ENCODE data around the gene RALGPS2. TPM values are rescaled to one million over a fixed set of nuclear protein-coding genes. Genes with fewer than 3 reads are reported as not detected.
A peak's percentile ranks its signal among the peaks of the same experiment; 100 is the strongest.

RALGPS2 gene
- total and polyA plus RNA-seq, 2 of the 13 experiments (the other 11 are each of a cell fraction or from before 2014, with no cell fraction given) = 15.6 to 36.0 TPM

- TF ChIP-seq BCLAF1 (IDR thresholded peaks at IDR 0.05) (no peak), FOXK1 (CRISPR knock-in tag; IDR thresholded peaks at IDR 0.05; ENCODE audit: borderline replicate concordance, low read depth) (no peak), ZNF33B (CRISPR knock-in tag; IDR thresholded peaks at IDR 0.05) (no peak), ZNF367 (CRISPR knock-in tag; IDR thresholded peaks at IDR 0.05; ENCODE audit: borderline replicate concordance) (no peak), ZNF781 (CRISPR knock-in tag; IDR thresholded peaks at IDR 0.05; ENCODE audit: borderline replicate concordance, not compliant biosample characterization) (no peak), ZNF800 (CRISPR knock-in tag; IDR thresholded peaks at IDR 0.05) (no peak), MEIS2 (CRISPR knock-in tag; IDR thresholded peaks at IDR 0.05) (peak; percentile 48; the same call in 1 of the 2 replicates)
These were observed 532 bp downstream of the RALGPS2 start (continued) for GRCh38 chr1:178725466-178726086.

Measured in HepG2 (cell line).